Measurements from ENCODE around the gene CLDND1.

CLDND1 gene

DNA sequence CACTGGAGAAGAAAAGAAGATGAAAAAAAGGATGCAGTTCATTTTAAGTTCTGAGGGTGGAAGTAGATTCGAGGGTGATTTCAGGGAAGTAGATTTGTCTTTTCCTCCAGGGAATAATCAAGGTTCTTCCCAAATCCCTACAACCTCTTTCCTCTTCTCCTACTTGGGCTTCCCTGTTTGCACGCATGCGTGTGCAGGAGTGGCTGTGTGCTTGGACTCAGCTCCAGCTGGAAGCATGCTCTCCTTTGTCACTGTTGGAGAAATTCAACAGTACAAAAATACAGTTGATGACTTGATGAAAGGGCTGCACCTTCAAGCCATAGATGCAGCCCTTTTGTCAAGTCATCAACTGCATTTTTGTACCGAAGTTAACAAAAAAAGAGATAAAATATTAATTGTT lies 21.4 kb downstream of the CLDND1 start:
- TF ChIP-seq, protein P1, sequence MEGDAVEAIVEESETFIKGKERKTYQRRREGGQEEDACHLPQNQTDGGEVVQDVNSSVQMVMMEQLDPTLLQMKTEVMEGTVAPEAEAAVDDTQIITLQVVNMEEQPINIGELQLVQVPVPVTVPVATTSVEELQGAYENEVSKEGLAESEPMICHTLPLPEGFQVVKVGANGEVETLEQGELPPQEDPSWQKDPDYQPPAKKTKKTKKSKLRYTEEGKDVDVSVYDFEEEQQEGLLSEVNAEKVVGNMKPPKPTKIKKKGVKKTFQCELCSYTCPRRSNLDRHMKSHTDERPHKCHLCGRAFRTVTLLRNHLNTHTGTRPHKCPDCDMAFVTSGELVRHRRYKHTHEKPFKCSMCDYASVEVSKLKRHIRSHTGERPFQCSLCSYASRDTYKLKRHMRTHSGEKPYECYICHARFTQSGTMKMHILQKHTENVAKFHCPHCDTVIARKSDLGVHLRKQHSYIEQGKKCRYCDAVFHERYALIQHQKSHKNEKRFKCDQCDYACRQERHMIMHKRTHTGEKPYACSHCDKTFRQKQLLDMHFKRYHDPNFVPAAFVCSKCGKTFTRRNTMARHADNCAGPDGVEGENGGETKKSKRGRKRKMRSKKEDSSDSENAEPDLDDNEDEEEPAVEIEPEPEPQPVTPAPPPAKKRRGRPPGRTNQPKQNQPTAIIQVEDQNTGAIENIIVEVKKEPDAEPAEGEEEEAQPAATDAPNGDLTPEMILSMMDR (IDR thresholded peaks at IDR 0.05; ENCODE audit: low read depth, low read length), result no peak

DNA sequence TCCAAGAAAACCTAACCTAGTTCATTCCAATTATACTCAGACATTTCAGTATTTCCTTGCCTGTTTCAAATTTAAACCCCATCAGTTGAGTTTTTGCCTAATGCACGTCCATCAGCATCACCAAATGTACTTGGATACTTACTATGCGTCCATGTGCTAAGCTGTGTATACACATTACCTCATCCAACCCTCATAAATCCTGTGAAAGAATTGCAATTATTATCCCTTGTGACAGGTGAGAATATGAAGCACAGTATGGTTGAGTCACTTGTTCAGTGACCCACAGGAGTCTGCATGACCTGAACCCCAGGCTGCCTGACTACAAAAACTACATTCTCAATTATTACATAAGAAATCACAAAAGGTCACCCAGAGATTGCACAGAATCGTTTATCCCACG lies 22.7 kb downstream of the CLDND1 start:
- no peak overlapping the region for H3K4me3 ChIP-seq (ENCODE audit: low read depth, low read length)
- TF ChIP-seq, protein P1 (IDR thresholded peaks at IDR 0.05; ENCODE audit: low read depth, low read length), result no peak

More for the DNA sequence above, 21.4 kb downstream of the CLDND1 start:
- no peak overlapping the region for H3K4me3 ChIP-seq (ENCODE audit: low read depth, low read length)

DNA sequence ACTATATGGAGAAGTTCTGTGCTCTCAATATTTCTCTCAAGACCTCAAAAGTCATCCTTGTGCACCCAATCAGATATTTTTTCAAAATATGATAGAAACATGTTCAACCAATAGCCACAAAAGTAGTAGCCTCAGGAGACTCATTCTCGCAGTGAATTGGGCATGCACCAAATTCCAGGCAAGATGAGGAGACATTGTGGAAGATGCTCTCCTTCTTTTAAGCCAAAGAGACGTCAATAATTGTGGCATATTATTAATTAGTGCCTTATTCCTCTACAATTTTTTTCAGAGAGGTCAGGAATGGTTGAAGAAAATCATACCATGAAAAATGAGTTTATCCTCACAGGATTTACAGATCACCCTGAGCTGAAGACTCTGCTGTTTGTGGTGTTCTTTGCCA lies 25.3 kb downstream of the CLDND1 start, which contains the start of gene OR5K2:
TSS of gene OR5K2 (plus strand) at position 301 of the 400 bp plus-strand sequence. CDS start at position 301, 0 bp downstream.
- H3K4me3 ChIP-seq (ENCODE audit: low read depth, low read length), result no peak within 1 kb of the TSS
- TF ChIP-seq, protein P1 (IDR thresholded peaks at IDR 0.05; ENCODE audit: low read depth, low read length), result no peak

- TF ChIP-seq, protein P1 (IDR thresholded peaks at IDR 0.05; ENCODE audit: low read depth, low read length), result no peak
- H3K4me3 ChIP-seq (ENCODE audit: low read depth, low read length), result no peak overlapping the region
Observed at GRCh38 chr3:98483626-98484025, 39.1 kb downstream of the CLDND1 start.

GRCh38 chr3:98482717-98483482 lies 39.8 kb downstream of the CLDND1 start:
- no peak overlapping the region for H3K4me3 ChIP-seq (ENCODE audit: low read depth, low read length)
- TF ChIP-seq, protein P1 (IDR thresholded peaks at IDR 0.05; ENCODE audit: low read depth, low read length), result no peak
